Posterior cingulate gyrus (tissue), 11 donors: Measurements from ENCODE around the gene MS4A1.
"Not testable (repeated sequence)": the region's sequence is repeated elsewhere in the genome, so short reads cannot be mapped to it uniquely, and the experiment has no call there.

Source experiments
- DNase-seq, 10 donors: peaks; one replicate each; pipeline versions ENCODE4 v3.0.0 to v3.0.0-alpha.2; 2020 to 2021; ENCODE audit warnings: mixed read lengths in 3 of 10
- intact Hi-C: fragments of 100-400 bp; cut with DNase I; formaldehyde crosslinking; loops from one replicate; pipeline ENCODE4 v1.15.1; 2023

The MS4A1 gene

GRCh38 chr11:60500276-60500910, 44.7 kb downstream of the MS4A1 start:
- no peak for DNase-seq
- intact Hi-C loops = no loop called here

GRCh38 chr11:60502221-60502775, 46.7 kb downstream of the MS4A1 start:
- DNase-seq = no peak
- intact Hi-C loops = no loop called here

GRCh38 chr11:60504219-60504905, 48.7 kb downstream of the MS4A1 start:
- intact Hi-C loops = no loop called here
- DNase-seq = no peak

GRCh38 chr11:60509609-60510008, 54.0 kb downstream of the MS4A1 start:
- DNase-seq = peak in 1 of 10 donors; percentile 63
- intact Hi-C loops = not testable (repeated sequence)

- DNase-seq = peak in 2 of 10 donors; percentile 52 to 62
- intact Hi-C loops = not testable (repeated sequence)
Observed at GRCh38 chr11:60510209-60510608, 54.6 kb downstream of the MS4A1 start.

GRCh38 chr11:60511393-60511792, 55.7 kb downstream of the MS4A1 start:
- DNase-seq = no peak
- intact Hi-C loops = no loop called here

GRCh38 chr11:60512651-60513225, 57.1 kb downstream of the MS4A1 start:
- intact Hi-C loops = no loop called here
- no peak for DNase-seq

GRCh38 chr11:60513496-60514460, 58.1 kb downstream of the MS4A1 start:
- DNase-seq = no peak
- intact Hi-C loops = no loop called here

- intact Hi-C loops = no loop called here
- peak in 2 of 10 donors; percentile 66 to 73 for DNase-seq
Observed at GRCh38 chr11:60515144-60515855, 59.7 kb downstream of the MS4A1 start, which contains the start of gene MS4A13. Gene MS4A13 (plus strand): TSS chr11:60515392. CDS start chr11:60518084, 2,692 bp downstream.
